Peyer's patch (tissue), 4 donors: ENCODE results near the gene OR5AU1. TPM values are rescaled to one million over a fixed set of nuclear protein-coding genes. Genes with fewer than 3 reads are reported as not detected.

Experiments used
- DNase-seq, 3 donors: peaks; one replicate each; pipeline ENCODE4 v3.0.0-alpha.2; 2017 to 2019
- H3K27ac ChIP-seq, 4 donors: fragments of 200-600 bp; sonication (generic); one replicate each; pipeline ENCODE4 v1.5.1; 2016 to 2019
- H3K27me3 ChIP-seq, 2 donors: fragments of 200-600 bp; sonication (generic); one replicate each; pipeline ENCODE4 v1.5.1; 2019
- H3K36me3 ChIP-seq, 3 donors: fragments of 200-600 bp; sonication (generic); one replicate each; pipeline ENCODE4 v1.5.1; 2016 to 2019
- H3K4me1 ChIP-seq, 4 donors: fragments of 200-600 bp; sonication (generic); one replicate each; pipeline ENCODE4 v1.5.1; 2016 to 2019
- H3K4me3 ChIP-seq, 4 donors: fragments of 200-600 bp; sonication (generic); 1 replicate in 3 of 4; 2 replicates in 1 of 4; pipeline ENCODE4 v1.5.1; 2016 to 2019; ENCODE audit warnings: mild to moderate bottlenecking in 1 of 4
- H3K9me3 ChIP-seq, 4 donors: fragments of 200-600 bp; sonication (generic); one replicate each; pipeline ENCODE4 v1.5.1; 2016 to 2019; ENCODE audit warnings: mild to moderate bottlenecking in 1 of 4
- POLR2A ChIP-seq, 2 donors: fragments of 450-650 bp; IDR thresholded peaks; one replicate each; pipeline ENCODE4 v1.5.1; 2017; ENCODE audit warnings: antibody characterized with exemption in 2 of 2, mild to moderate bottlenecking in 2 of 2, moderate library complexity in 2 of 2
- total RNA-seq, 4 donors: library from RNA; depleted of rRNA; stranded (reverse); fragments of >200 nt; gene quantifications; one replicate each; pipeline ENCODE4 v1.1.0, GENCODE V29; 2016
- TF ChIP-seq, protein P1 (sequence below), 6 experiments: fragments of 450-650 bp in 4 of 6; fragments of 200-600 bp in 2 of 6; sonication (generic) in 1 of 6; IDR thresholded peaks; one replicate each; pipeline ENCODE4 v1.5.1; 2017 to 2019; ENCODE audit warnings: antibody characterized with exemption in 6 of 6, mild to moderate bottlenecking in 3 of 6, moderate library complexity in 1 of 6

The OR5AU1 gene
- total RNA-seq, 4 donors from 2014 or later, result not detected

DNA sequence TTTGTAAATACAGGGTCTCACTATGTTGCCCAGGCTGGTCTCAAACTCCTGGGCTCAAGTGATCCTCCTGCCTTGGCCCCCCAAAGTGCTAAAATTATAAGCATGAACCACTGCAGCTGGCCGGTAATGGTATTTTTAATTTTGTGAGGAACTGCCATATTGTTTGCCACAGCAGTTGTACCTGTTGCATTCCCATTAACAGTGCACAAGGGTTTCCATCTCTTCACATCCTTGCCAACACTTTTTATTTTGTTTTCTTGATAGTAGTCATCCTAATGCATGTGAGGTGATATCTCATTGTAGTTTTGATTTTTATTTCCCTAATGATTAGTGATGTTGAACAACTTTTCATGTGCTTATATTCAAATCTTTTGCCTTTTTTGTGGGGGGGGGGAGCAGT lies 13.5 kb downstream of the OR5AU1 start:
- DNase-seq, result no peak
- H3K4me3 ChIP-seq, result no peak overlapping the region
- no peak for TF ChIP-seq POLR2A (IDR thresholded peaks at IDR 0.05)
- TF ChIP-seq, protein P1, sequence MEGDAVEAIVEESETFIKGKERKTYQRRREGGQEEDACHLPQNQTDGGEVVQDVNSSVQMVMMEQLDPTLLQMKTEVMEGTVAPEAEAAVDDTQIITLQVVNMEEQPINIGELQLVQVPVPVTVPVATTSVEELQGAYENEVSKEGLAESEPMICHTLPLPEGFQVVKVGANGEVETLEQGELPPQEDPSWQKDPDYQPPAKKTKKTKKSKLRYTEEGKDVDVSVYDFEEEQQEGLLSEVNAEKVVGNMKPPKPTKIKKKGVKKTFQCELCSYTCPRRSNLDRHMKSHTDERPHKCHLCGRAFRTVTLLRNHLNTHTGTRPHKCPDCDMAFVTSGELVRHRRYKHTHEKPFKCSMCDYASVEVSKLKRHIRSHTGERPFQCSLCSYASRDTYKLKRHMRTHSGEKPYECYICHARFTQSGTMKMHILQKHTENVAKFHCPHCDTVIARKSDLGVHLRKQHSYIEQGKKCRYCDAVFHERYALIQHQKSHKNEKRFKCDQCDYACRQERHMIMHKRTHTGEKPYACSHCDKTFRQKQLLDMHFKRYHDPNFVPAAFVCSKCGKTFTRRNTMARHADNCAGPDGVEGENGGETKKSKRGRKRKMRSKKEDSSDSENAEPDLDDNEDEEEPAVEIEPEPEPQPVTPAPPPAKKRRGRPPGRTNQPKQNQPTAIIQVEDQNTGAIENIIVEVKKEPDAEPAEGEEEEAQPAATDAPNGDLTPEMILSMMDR (IDR thresholded peaks at IDR 0.05), result no peak
- H3K27ac ChIP-seq, result no peak overlapping the region
- H3K9me3 ChIP-seq, result peaks cover 0 to 6% (median 0%) of the 10 kb centered on the region in 4 donors
- no peaks in the 10 kb centered on the region for H3K4me1 ChIP-seq
- H3K27me3 ChIP-seq, result no peaks in the 10 kb centered on the region
- H3K36me3 ChIP-seq, result no peaks in the 10 kb centered on the region

DNA sequence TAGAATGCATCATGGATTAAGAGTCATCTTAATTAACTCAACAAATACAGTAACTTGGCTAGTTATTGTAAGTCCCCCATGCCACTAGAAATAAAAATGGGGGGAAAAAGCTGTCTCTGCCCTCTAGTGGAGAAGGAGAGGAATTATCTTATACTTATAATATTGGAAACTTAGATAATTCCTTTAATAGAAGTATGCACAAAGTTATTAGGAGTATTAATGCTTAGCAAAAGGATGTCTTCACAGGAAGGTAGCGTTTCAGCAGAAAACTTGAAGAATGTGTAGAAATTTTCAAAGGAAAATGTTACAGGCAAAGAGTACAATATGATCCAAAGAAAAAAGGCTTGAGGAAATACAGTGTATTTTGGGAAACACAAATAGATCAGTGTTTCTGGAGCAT lies 19.8 kb downstream of the OR5AU1 start:
- DNase-seq, result no peak
- Histone ChIP-seq H3K4me3 (no peak overlapping the region), H3K4me1 (no peaks in the 10 kb centered on the region), H3K9me3 (no peaks in the 10 kb centered on the region), H3K27ac (no peak overlapping the region), H3K36me3 (no peaks in the 10 kb centered on the region), H3K27me3 (no peaks in the 10 kb centered on the region)
- TF ChIP-seq, protein P1 (IDR thresholded peaks at IDR 0.05), result peak; percentile 26 to 75 (median 52)
- TF ChIP-seq POLR2A (IDR thresholded peaks at IDR 0.05), result no peak

DNA sequence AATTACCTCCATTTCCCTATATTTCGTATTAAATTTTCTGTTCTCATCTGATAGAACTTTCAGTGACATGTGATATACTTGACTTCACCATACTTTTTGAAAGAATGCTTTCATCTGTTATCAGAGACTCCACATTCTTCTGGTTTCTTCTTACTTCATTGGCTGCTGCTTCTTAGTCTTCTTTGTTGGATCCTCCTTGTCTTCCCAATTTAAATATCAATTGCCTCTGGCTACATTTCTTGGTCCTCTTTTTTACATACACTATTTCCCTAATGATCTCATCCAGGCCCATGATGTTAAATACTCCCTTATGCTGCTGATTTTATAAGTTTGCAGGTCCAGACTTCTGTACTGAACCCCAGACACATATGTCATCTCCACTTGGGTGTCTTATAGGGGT lies 22.0 kb downstream of the OR5AU1 start:
- Histone ChIP-seq H3K4me3 (no peak overlapping the region), H3K27ac (no peak overlapping the region), H3K9me3 (no peaks in the 10 kb centered on the region), H3K27me3 (no peaks in the 10 kb centered on the region), H3K4me1 (no peaks in the 10 kb centered on the region), H3K36me3 (no peaks in the 10 kb centered on the region)
- DNase-seq, result no peak
- TF ChIP-seq, protein P1 (IDR thresholded peaks at IDR 0.05), result no peak
- no peak for TF ChIP-seq POLR2A (IDR thresholded peaks at IDR 0.05)

DNA sequence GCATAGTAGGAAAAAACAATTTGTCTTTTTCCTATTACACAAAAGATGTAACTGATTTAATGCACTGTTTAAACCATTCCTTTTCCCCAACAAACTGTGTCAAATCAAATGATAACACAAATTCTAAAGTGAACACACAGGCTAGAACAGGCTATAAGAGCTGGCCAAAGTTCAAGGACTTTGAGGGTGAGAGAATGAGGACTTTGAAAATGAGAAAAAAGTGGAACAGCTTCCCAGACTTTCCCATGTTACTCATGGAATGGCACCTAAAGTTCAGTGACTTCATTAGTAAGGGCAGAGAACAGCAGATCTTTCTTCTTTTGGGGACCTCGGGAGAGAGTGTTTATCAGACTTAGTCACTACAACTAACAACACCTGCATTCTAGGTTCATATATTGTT lies 32.4 kb downstream of the OR5AU1 start:
- Histone ChIP-seq H3K4me1 (no peaks in the 10 kb centered on the region), H3K36me3 (no peaks in the 10 kb centered on the region), H3K27ac (no peak overlapping the region), H3K4me3 (no peak overlapping the region), H3K27me3 (no peaks in the 10 kb centered on the region), H3K9me3 (no peaks in the 10 kb centered on the region)
- DNase-seq, result no peak
- TF ChIP-seq, protein P1 (IDR thresholded peaks at IDR 0.05), result no peak
- TF ChIP-seq POLR2A (IDR thresholded peaks at IDR 0.05), result no peak

DNA sequence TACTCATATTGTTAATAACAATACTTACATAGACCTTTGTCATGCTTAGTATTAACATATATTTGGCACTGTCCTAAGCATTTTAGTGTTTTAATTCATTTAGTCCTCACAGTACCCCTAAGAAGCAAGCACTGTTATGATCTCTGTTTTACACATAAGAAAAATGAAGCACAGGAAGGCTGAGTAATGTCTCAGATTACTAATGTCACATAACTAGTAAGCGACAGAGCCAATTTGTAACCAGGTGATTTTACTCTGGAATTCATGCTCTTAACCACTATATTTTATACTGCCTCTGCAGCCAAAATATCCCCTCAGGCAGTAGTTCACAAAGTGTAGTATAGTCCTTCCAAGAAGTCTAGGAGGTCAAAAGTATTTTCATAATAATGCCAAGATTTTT lies 34.7 kb downstream of the OR5AU1 start:
- TF ChIP-seq POLR2A (IDR thresholded peaks at IDR 0.05), result no peak
- TF ChIP-seq, protein P1 (IDR thresholded peaks at IDR 0.05), result no peak
- Histone ChIP-seq H3K9me3 (no peaks in the 10 kb centered on the region), H3K4me3 (no peak overlapping the region), H3K36me3 (no peaks in the 10 kb centered on the region), H3K4me1 (no peaks in the 10 kb centered on the region), H3K27ac (no peak overlapping the region), H3K27me3 (no peaks in the 10 kb centered on the region)
- no peak for DNase-seq

DNA sequence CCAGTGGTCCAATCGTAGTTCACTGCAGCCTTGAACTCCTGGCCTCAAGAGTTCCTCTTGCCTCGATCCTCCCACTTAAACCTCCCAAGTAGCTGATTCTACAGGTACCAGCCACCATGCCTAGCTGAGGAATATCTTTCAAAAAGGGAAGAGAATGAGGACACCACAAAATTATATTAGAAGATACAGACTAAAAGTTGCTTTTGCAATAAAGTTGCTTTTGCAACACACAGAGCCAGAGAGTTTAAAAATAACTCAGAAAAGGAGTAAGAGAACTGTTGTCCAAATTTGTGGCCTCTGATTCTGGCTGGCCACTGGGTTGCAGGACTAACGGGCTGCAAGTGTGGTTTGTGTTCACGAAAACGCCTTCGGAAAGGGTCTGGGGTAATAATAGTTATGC lies 35.2 kb downstream of the OR5AU1 start:
- TF ChIP-seq, protein P1 (IDR thresholded peaks at IDR 0.05), result no peak
- no peak for TF ChIP-seq POLR2A (IDR thresholded peaks at IDR 0.05)
- H3K9me3 ChIP-seq, result no peaks in the 10 kb centered on the region
- H3K4me3 ChIP-seq, result no peak overlapping the region
- no peak overlapping the region for H3K27ac ChIP-seq
- no peaks in the 10 kb centered on the region for H3K27me3 ChIP-seq
- no peaks in the 10 kb centered on the region for H3K36me3 ChIP-seq
- DNase-seq, result no peak
- H3K4me1 ChIP-seq, result no peaks in the 10 kb centered on the region
